ENCODE measurements around the gene SZRD1. TPM values are rescaled to one million over a fixed set of nuclear protein-coding genes. Genes with fewer than 3 reads are reported as not detected.

Gene SZRD1
- total and polyA plus RNA-seq, 8 donors = 15.8 to 86.6 (median 48.7) TPM

- no peak for DNase-seq
- no peak for TF ChIP-seq CTCF (IDR thresholded peaks at IDR 0.05)
- no peak for TF ChIP-seq POLR2A (IDR thresholded peaks at IDR 0.05)
- no peak for TF ChIP-seq EP300 (IDR thresholded peaks at IDR 0.05)
- TF ChIP-seq POLR2AphosphoS5 (IDR thresholded peaks at IDR 0.05) = no peak
- Histone ChIP-seq H3K27me3 (no peaks in the 10 kb centered on the region), H3K36me3 (peaks cover 0 to 11% (median 0%) of the 10 kb centered on the region in 4 donors), H3K4me3 (no peak overlapping the region), H3K27ac (peak overlapping the region in 2 of 5 donors; percentile 9 to 33), H3K4me1 (peaks cover 62 to 100% (median 90%) of the 10 kb centered on the region in 4 donors), H3K9me3 (no peaks in the 10 kb centered on the region)
- 62 to 92% (median 82%) methylated on average over 3 of the region's 3 CpGs for WGBS, 5 donors
- intact Hi-C loops (cut with DNase I; ENCODE audit: low total_unique reads) = no loop called here
Observed at GRCh38 chr1:16374266-16374665, 7.2 kb downstream of the SZRD1 start.

GRCh38 chr1:16375521-16376340 is 8.7 kb downstream of the SZRD1 start:
- H3K9me3 ChIP-seq = no peaks in the 10 kb centered on the region
- peaks cover 60 to 100% (median 83%) of the 10 kb centered on the region in 4 donors for H3K4me1 ChIP-seq
- H3K27me3 ChIP-seq = no peaks in the 10 kb centered on the region
- peak in 1 of 2 donors; percentile 48 for DNase-seq
- peak overlapping the region in 1 of 4 donors; percentile 6 for H3K4me3 ChIP-seq
- intact Hi-C loops (cut with DNase I; ENCODE audit: low total_unique reads) = no loop called here
- TF ChIP-seq EP300 (IDR thresholded peaks at IDR 0.05) (no peak), CTCF (IDR thresholded peaks at IDR 0.05) (no peak), POLR2AphosphoS5 (IDR thresholded peaks at IDR 0.05) (no peak), POLR2A (IDR thresholded peaks at IDR 0.05) (no peak)
- H3K36me3 ChIP-seq = peaks cover 0 to 11% (median 0%) of the 10 kb centered on the region in 4 donors
- 50 to 58% (median 57%) methylated on average over 15 of the region's 15 CpGs for WGBS, 5 donors
- peak overlapping the region; percentile 22 to 61 (median 48) for H3K27ac ChIP-seq

GRCh38 chr1:16376971-16377370 is 9.9 kb downstream of the SZRD1 start:
- no peaks in the 10 kb centered on the region for H3K9me3 ChIP-seq
- 52 to 60% (median 58%) methylated on average over 4 of the region's 4 CpGs for WGBS, 5 donors
- TF ChIP-seq POLR2AphosphoS5 (IDR thresholded peaks at IDR 0.05) (no peak), POLR2A (IDR thresholded peaks at IDR 0.05) (no peak), CTCF (IDR thresholded peaks at IDR 0.05) (no peak), EP300 (IDR thresholded peaks at IDR 0.05) (no peak)
- H3K4me1 ChIP-seq = peaks cover 58 to 90% (median 75%) of the 10 kb centered on the region in 4 donors
- intact Hi-C loops (cut with DNase I; ENCODE audit: low total_unique reads) = no loop called here
- peak overlapping the region in 1 of 5 donors; percentile 61 for H3K27ac ChIP-seq
- no peak overlapping the region for H3K4me3 ChIP-seq
- H3K36me3 ChIP-seq = peaks cover 0 to 11% (median 0%) of the 10 kb centered on the region in 4 donors
- DNase-seq = no peak
- no peaks in the 10 kb centered on the region for H3K27me3 ChIP-seq

- intact Hi-C loops (cut with DNase I; ENCODE audit: low total_unique reads) = no loop called here
- peaks cover 0 to 11% (median 0%) of the 10 kb centered on the region in 4 donors for H3K36me3 ChIP-seq
- H3K9me3 ChIP-seq = no peaks in the 10 kb centered on the region
- peak overlapping the region in 1 of 5 donors; percentile 18 for H3K27ac ChIP-seq
- peaks cover 45 to 78% (median 61%) of the 10 kb centered on the region in 4 donors for H3K4me1 ChIP-seq
- H3K4me3 ChIP-seq = no peak overlapping the region
- no peak for TF ChIP-seq POLR2A (IDR thresholded peaks at IDR 0.05)
- no peak for TF ChIP-seq CTCF (IDR thresholded peaks at IDR 0.05)
- no peak for TF ChIP-seq EP300 (IDR thresholded peaks at IDR 0.05)
- TF ChIP-seq POLR2AphosphoS5 (IDR thresholded peaks at IDR 0.05) = no peak
- no peaks in the 10 kb centered on the region for H3K27me3 ChIP-seq
- no peak for DNase-seq
- 64 to 80% (median 67%) methylated on average over 7 of the region's 7 CpGs for WGBS, 5 donors
Observed at GRCh38 chr1:16378443-16378842, 11.4 kb downstream of the SZRD1 start.
